OCI-LY7 (cell line): ENCODE results near the gene RAB3GAP2.
"Not testable (repeated sequence)": the region's sequence is repeated elsewhere in the genome, so short reads cannot be mapped to it uniquely, and the experiment has no call there.

Experiments
- EZH2phosphoT487 ChIP-seq: fragments of 200-600 bp; sonication (generic); IDR thresholded peaks from 2 replicates; pipeline ENCODE4 v1.6.1; 2018; ENCODE audit warnings: low read depth, borderline replicate concordance, mild to moderate bottlenecking, mixed run types, antibody characterized with exemption, low read length, moderate library complexity, mixed read lengths
- TF ChIP-seq, protein P1 (sequence below): fragments of 200-600 bp; sonication (generic); conservative IDR thresholded peaks from 2 replicates; pipeline ENCODE4 v1.5.1; 2014; ENCODE audit warnings: mild to moderate bottlenecking, antibody characterized with exemption, low read length, moderate library complexity, mixed read lengths

DNA sequence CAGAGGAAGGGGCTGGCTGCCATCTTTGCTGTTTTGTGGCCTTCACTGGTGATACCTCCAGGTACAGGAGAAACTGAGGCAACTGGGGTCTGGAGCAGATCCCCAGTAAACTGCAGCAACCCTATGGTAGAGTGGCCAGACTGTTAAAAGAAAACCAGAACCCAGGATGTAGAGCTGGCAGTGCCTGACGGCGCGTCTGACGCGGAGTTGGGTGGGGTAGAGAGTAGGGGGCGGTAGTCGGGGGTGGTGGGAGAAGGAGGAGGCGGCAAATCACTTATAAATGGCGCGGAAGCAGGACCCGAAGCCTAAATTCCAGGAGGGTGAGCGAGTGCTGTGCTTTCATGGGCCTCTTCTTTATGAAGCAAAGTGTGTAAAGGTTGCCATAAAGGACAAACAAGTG, 19.0 kb downstream of the RAB3GAP2 start:
- TF ChIP-seq, protein P1, sequence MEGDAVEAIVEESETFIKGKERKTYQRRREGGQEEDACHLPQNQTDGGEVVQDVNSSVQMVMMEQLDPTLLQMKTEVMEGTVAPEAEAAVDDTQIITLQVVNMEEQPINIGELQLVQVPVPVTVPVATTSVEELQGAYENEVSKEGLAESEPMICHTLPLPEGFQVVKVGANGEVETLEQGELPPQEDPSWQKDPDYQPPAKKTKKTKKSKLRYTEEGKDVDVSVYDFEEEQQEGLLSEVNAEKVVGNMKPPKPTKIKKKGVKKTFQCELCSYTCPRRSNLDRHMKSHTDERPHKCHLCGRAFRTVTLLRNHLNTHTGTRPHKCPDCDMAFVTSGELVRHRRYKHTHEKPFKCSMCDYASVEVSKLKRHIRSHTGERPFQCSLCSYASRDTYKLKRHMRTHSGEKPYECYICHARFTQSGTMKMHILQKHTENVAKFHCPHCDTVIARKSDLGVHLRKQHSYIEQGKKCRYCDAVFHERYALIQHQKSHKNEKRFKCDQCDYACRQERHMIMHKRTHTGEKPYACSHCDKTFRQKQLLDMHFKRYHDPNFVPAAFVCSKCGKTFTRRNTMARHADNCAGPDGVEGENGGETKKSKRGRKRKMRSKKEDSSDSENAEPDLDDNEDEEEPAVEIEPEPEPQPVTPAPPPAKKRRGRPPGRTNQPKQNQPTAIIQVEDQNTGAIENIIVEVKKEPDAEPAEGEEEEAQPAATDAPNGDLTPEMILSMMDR: not testable (repeated sequence)
- not testable (repeated sequence) for TF ChIP-seq EZH2phosphoT487
